ENCODE results near the gene CAPN13. TPM values are rescaled to one million over a fixed set of nuclear protein-coding genes. Genes with fewer than 3 reads are reported as not detected.
A peak's percentile ranks its signal among the peaks of the same experiment; 100 is the strongest.

CAPN13 gene
- total RNA-seq, 1 donor from 2014 or later = 1.8 TPM

GRCh38 chr2:30730736-30731647 lies 76.3 kb downstream of the CAPN13 start:
- DNase-seq (ENCODE audit: low read depth) = no peak

DNA sequence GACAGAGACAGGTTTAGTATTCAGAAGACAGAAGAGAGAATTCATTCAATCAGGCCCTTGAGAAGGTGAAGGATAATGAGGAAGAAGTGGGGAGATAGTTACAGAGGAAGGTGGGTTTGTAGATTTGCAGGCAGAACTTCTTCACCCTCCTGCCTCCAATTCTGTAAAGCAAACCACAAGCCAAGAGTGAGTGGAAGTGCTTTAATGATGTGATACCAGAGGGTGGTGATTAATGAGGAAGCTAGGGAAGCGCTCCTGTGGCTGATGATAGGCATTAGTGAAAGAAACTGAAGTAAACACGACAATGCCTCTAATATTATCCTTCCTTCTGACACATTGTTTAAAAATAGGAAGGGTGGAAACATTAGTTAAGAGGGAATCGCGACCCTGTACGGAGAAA lies 78.2 kb downstream of the CAPN13 start:
- DNase-seq (ENCODE audit: low read depth) = no peak

DNA sequence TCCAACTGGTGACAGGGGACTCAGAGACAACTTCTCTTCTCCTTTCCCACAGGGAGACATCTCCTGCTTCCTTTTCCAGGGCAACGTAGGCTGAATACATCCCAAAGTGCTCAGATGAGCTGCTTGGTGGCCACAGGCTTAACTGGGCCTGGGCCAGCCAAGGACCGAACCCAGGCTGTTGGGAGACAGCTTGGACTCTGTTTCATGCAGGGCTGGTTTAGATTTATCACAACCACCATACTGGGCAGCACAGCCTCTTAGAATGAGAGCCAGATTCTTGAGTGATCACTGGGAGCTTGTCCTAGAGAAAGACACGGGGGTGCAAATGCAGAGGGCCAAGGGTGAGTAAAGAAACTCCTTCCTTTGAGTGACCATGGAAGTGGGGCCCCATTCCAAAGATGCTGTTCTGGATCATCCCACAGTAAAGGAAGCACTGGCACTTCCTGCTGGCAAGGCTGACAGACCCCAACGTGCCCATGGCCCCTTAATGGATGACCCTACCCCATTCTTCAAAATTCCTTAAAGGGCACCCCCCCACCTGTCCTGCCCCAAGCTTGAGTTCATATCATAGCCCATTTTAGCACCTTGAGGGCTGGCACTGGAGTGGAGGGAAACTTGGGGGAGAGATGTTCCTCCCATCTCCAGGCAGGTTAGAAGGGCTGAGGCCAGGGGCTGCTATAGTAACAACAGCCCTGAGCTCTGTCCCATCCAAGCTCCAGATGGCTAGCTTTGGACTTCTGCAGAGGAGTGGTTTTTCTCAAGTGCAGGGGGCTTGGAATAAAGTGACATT lies 84.1 kb downstream of the CAPN13 start:
- no peak for DNase-seq (ENCODE audit: low read depth)

DNA sequence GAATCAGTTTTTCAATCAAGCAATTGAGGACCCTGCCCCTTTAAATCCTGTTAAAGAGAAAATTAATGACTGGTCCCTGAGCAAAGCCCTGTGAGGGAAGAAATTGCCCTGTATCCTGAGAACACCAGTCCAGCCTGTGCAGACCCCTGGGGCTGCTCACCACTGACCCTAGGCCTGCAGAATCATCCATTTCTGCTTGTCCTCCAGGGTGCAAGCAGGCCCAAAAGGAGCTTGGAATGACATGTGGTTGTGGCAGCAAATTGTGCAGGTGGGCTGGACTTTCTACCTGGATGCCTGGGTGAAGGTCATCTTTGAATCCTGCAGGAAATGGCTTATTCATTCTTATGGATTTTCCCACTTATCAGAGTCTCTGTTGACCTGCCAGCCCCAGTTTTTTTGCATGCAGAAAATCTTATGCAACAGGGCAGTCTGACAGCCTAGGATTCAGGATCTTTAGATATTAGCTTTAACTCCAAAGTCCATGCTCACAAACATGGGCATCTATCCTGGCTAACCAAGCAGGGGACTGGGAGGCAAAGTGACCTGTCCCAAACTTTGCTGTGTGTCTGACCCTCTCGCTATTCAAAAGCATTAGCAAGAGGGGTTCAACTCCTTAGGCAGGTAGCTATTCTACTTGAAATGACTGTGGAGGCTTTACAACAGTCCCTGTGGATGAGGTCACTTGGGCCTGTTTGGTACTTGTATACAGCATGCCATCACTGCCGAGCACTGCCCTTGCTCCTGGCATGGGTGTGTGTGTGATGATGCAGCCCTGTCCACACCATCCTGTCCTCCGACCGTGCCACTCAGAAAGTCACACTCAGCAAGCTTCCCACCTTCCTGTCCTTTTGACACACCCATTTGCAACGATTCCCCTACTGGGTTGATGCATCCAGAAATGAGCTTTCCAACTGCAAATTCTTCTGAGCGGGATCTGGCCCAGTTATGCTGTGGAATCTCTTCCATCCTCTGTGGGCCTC lies 85.3 kb downstream of the CAPN13 start:
- no peak for DNase-seq (ENCODE audit: low read depth)

DNA sequence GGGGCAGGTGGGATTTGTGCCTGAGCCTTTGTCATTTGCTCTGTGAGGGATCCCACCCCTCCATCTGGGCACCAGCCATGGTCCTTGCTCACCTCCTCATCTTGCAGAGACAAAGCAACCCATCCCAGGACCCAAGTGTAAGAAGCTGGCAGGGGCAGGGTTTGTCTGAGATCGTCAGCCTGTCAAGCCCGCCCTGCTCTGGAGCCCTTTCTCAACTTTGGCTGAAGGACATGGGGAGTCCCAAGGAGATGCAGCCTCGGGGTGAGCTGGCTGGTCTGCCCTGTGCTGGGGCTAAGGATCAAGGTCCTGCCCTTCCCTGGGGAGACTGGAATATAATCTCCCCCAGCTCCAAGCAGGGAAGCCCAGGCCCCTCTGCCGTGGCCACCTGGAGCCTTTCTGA lies 86.0 kb downstream of the CAPN13 start:
- no peak for DNase-seq (ENCODE audit: low read depth)

DNA sequence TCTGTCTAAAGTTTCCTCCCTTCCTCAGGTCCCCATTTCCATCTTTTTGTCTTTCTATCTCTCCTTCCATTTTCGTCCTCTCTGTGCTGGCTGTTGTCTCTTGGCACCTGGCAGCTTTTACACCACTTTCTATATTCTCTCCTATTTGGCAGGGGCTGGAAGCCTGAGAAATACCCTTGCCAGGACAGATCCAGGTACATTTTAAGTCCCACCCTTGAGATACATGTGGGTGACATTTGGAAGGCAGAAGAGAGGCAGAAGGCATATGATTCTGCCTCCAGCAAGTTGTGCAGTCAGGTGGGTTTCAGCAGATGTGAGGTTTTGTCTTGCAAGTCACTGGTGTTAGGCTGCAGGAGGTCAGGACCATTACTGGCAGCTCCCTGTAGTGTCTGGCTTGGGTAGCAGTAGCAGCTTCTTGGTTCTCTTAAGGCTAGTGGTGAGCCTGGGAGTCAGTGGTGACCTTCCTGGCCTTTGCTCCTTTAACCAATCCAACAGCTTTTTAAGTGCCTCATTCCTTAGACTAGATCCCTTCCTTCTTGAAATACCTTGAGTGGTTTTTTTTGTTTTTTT lies 90.1 kb downstream of the CAPN13 start:
- no peak for DNase-seq (ENCODE audit: low read depth)

DNA sequence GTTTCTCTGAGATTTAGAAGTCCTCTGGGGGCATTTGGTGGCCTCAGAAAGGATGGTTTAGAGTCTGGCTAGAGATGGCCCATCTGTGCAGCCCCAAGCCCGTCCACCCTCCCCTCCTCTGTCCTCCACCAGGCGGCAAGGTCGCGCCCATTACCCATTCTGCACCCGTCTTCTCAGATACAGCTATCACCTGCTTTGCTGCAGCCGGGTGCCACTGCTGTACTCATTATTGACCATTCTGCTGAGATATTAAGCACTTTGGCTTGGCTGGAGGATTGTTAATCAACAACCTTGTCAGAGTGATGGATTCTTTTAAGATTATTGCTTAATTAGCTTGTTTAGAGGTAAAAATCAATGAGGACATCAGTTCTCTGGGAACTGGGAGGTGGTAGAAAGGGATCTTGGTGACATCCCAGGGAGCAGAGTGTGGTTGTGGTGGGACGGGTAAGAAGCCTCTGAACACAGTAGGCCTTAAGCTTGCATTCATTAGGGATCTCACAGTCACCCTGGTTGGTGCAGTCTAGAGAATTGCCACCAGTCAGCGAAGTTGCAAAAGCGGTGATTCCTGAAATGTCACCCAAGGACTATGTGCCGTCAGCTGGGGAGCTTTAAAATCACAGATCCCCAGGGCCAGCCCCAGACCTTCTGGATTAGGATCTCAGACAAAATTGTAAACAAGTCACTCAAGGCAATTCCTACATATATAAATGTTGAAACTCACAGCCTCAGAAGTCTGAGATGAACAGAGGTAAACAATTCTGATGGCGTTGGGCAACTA lies 90.9 kb downstream of the CAPN13 start:
- peak; percentile 34 for DNase-seq (ENCODE audit: low read depth)

- no peak for DNase-seq (ENCODE audit: low read depth)
Observed at GRCh38 chr2:30714811-30715709, 92.2 kb downstream of the CAPN13 start.

GRCh38 chr2:30713698-30714097 lies 93.5 kb downstream of the CAPN13 start:
- no peak for DNase-seq (ENCODE audit: low read depth)

DNA sequence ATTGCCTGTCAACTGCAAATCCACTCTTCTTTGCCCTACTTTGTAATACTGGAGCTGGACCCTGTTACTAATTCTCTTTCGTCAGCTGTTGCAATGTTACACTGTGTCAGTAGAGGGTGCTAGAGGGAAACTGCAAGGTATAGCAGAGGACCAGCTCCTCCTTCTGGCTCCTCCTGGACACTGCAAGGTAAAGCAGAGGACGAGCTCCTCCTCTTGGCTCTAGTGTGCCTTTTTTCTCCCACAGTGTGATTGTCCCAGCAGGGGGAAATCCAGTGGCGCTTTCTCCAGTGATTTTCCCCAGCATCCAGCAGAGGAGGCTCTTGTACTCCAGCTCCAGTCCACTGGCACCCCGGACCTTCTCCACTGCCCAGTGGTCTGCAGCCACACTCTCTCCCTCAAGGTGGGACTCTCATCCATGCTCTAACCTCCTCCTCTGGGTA lies 95.6 kb downstream of the CAPN13 start:
- peak; percentile 85 for DNase-seq (ENCODE audit: low read depth)

GRCh38 chr2:30710461-30710860 lies 96.8 kb downstream of the CAPN13 start:
- no peak for DNase-seq (ENCODE audit: low read depth)

DNA sequence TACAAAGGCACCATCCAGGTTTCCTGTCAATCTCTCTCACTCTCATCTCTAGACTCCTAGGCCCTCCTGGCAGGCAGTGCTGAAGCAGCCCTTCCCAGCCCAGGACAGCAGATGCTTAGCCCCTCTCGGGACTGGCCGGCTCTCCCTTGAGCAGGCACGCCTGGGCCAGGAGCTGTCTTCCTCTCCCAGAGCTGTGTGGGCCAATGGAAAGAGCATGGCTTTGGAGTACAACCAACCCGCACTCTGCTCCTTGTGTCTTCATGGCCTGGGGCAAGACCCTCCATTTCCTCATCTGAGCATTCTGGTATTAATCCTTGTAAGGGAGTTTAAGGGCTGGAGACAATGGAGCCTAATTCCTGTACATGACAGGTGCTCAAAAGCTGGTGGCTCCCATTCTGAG lies 97.2 kb downstream of the CAPN13 start:
- no peak for DNase-seq (ENCODE audit: low read depth)

DNA sequence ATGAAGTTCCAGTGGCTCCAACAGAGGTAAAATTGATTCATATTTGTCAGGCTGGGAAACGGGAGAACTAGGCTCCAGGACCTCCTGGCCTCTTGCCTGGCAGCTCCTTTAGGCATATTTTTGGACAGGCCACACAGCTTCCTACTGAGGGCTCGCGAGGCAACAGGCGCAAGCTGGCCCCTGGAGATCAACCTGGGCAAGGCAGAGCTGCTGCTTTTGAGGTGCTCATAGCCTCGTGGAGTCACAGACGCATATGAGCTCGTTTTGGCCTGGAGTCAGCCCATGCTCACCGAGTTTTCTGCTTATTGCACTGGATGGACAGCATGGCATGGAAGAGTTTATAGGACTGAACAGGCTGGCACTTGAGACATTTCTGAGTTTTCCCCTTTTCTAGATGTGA lies 97.7 kb downstream of the CAPN13 start:
- no peak for DNase-seq (ENCODE audit: low read depth)

- peak; percentile 8 for DNase-seq (ENCODE audit: low read depth)
Observed at GRCh38 chr2:30708491-30709290, 98.6 kb downstream of the CAPN13 start.

DNA sequence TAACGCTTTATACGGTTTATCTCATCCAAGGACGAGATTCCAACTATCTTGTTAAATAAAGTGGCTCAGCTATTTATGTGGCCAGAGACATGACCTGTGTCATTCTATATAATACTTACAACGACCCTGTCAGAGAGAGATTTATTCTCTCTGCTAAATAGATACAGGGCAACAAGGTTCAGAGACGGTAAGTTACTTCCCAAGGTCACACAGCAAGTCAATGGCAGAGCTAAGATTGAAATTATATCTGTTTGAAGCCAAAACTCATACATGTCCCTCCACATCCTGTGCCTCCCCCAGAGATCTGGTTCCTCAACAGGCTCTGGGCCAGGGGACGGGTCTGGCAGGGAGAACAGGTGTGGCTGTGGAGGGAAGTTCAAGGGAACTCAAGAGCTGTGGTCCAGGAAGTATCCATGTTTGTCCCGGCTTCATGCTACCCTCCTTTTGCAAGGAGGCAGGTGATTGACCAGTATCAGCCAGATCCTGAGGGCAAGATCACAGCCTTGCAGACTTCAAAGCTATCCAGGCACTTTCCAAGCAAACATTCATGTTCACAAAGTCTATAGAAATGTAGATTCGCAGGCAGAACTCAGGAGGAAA lies 99.8 kb downstream of the CAPN13 start:
- no peak for DNase-seq (ENCODE audit: low read depth)

GRCh38 chr2:30706534-30707303 lies 100.5 kb downstream of the CAPN13 start:
- peak; percentile 36 for DNase-seq (ENCODE audit: low read depth)
